NCI-H748 (cell line): ENCODE results near the gene DMBX1.

Experiments
- DNase-seq: peaks from one replicate; lab custom pipeline; 2025; ENCODE audit not compliant: unreplicated experiment; lab: John Stamatoyannopoulos, UW

DMBX1 gene

DNA sequence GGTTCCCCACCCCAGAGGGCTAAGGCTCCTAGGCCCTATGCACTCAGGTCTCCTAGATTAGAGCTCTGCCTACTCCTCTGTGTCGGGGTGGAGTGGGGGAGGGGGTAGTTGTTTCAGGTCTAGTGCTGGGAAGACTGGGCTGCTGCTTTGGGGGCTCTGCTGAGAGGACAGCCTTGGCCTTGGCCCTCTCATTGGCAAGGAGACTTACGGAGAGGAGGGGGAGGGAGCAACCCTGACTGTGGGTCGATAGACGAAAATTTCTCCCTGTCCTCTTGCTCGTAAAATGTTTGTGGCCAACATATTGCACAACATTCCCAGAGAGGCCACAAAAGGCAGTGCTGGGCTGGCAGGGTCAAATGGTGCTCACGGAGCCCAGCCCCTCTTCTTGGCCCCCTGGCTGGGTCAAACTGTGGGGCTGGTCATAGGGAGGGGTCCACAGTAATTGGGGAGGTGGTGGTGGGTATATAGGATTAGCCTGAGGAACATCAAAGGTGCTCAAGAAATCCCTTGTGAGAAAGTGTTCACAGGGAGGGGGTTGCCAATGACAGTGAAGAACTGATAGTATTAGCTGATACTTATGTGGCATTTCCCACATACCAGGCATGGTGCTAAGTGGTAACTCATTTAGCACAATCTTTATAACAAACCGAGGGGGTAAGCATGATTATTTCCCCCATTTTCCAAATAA, 8.5 kb upstream of the DMBX1 start:
- DNase-seq = no peak

DNA sequence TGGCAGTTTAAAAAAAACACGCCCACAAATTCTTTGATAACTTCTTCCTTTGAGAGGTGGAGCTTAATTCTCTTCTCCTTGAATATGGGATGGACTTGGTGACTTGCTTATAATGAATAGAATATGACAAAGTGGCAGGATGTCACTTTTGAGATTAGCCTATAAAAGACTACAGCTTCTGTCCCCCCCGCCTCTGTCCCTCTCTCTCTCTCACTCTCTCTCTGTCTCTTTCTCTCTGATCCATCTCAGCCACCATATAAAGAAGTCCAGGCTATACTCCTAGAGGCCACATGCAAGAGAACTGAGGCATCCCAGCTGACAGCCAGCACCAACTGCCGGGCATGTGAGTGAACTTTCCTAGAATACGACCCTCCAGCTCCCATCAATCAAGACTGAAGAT, 7.7 kb upstream of the DMBX1 start:
- DNase-seq = no peak

- DNase-seq = no peak
Observed at GRCh38 chr1:46483589-46483988, 6.0 kb upstream of the DMBX1 start.

DNA sequence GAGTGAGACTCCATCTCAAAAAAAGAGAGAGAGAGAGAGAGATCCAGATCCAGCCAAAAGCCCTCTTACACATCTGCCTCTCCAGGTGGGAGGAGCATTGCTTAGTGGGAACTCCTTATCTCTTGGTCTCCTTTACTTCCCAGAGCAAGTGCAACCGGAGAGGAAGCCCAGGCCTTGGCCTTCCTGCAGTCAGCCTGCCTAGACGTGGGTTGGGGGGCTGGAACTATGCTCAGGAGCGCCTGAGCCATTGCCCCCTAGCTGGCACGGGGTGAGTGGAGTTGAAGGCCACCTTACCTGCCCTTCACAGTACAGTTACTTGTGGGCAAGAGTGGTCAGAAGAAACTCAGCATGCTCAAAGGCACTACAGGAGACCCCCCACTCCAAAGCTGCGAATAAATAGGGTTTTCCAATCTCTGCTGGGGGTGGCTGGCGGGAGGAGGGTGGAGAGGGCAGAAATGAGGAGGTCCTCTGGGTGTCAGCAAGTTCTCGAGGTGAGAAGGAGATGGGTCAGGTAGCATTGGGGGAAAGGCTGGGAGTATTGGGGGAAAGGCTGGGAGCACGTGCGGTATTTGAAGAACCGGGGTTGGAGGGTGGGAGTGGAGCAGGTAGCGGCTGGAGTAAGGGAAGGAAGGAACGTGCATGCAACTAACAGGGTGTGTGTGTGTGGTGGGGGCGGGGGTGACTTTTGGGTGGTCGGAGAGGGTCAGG, 4.7 kb upstream of the DMBX1 start:
- DNase-seq = no peak

GRCh38 chr1:46485564-46486431, 3.8 kb upstream of the DMBX1 start:
- no peak for DNase-seq

DNA sequence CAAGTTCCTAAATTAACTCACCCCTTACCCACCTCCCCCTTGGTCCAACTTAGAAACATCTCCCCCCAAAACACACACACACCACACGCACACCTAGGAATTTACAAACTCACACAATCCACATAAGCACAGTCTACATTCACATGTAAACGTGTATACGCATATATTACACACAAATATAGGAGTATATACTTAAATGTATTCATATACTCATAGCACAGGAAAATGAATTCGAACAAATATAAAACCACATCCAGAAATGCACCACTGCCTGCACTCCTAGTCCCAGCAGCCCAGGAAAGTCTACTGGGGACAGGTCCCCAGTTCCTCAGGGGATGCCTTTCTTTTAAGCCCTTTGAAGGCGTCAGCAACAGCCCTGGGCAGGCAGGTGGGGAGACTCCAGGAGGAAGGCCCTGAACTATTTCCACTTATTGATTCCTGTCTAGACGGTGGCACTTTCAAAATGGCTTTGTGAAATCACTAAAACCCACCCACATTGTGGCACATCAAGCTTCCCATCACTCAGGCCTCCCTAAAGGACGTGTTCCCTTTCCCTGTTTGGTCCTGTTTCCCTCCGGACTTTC, 3.1 kb upstream of the DMBX1 start:
- DNase-seq = no peak

GRCh38 chr1:46487818-46488218, 1.8 kb upstream of the DMBX1 start:
- DNase-seq = peak; percentile 19

GRCh38 chr1:46488343-46489168, 1.1 kb upstream of the DMBX1 start:
- DNase-seq = no peak

GRCh38 chr1:46489169-46489637, 433 bp upstream of the DMBX1 start:
- peak; percentile 62 for DNase-seq

- peak; percentile 14 for DNase-seq
Observed at GRCh38 chr1:46490406-46490655, 695 bp downstream of the DMBX1 start.

DNA sequence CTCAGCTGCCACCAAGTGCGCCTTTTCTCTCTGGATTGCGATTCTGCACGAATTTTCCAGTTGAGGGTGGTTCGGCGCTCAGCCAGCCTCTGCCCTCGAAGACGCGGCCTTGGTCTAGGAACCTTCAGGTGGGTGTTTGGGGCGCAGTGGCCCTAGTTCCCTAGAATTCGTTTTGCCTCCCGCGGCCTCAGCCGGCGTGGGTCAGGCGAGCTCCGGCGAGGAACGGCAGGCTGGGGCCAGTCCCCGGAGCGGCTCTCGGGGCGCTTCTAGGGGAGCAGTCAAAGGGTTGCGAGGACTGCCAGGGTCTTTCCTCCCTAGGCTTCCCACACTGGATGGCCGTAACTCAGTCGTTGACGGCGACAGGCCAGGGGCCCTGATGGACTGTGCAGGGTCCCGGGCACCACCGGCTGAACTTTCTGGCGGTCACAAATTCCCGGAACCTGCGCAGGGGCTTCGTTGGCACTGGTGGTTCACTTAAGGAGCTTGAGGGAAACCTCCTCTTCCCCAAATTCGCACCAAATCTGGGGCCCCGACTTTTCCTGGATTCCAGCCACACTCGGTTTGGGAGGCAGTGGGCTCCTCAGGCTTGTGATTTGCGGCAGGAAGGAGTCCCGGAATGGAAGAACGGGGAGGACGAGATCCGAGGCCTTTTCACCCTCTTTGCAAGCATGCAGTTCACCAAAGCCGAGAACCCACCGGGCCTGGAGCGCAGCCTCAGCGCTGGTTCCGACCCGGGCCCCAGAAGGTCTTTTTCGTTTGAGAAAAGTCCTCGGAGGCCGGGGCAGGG, 1.2 kb downstream of the DMBX1 start:
- no peak for DNase-seq

DNA sequence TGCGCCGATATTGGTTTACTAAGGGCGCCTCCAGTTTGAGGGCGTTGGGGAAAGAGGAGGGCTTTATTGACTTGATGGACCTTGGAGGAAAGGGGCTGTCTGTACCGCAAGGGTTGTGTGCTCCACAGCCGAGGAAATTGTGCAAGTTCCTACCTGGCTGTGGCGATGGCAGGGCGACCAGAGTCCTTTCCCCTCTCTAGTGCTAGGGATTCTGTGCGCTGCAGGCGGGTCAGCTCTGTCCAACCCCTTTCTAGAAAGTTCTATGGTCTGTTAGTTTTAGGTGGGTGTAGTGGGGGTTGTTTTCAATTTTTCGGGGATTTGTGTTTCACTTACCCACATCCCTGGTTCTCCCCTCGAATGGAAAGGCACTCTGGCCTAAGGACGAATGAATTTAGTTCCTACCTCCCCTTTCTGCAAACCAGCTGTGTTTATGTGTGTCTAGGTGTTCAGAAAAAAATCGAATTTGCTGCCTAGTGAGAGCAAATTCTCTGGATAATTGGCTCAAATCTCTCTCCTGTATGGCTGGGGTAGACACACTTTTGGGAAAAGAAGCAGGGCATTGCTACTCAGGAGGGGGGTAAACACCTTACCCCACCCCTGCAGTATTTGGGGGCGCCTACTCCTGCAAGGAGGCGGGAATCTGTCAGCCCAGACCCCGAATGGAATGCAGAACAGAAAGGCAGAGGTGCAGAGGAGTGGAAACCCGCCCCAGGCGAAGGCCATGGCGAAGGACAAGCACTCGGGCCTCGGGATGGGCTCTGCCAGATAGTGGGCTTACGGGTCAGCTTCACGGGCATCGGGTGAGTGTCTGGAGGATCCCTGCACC, 2.0 kb downstream of the DMBX1 start:
- no peak for DNase-seq

DNA sequence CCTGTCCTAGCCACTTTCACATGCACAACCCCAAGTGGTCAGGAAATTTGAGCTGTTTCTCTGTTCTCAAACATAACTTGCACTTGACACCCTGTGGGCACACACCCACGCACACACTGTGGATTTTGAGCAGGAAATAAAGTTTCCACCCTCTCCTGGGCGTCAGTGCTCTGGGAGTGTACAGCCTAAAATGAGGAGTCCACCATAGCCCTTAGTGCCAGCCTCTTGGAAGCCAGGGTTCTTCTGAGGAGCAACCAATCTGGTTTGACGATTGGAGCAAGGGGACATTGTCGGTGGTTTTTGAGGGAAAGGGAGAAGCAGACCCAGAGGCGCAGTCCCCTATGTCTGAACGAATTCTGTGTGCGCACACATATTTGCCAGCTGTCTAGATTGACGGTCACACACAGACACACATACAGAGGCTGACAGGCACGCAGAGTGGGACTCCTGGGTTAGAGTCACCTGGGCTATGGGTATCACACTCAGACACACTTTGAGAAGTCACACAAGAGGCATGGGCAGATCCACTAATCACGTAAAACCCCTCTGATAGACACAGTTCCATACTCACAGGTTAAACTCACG, 2.7 kb downstream of the DMBX1 start:
- DNase-seq = no peak

DNA sequence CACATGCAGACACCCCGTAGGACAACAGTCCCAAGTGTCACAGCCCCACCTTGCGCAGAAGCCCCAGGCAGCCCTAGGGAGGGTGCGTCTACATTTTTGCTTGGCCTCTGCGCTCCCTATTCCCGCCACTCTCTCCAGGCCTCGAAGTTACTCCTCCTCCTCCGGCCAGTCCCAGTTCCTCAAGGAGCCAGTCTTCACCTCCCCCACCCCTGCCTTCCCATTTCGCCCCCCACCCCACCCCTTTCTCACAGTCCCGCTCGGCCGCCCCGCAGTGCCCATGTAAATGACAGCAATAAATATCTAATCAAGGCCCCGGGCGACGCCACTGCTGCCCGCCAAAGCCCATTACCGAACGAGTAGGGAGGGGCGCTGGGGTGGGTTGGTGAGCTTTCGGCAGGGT, 3.2 kb downstream of the DMBX1 start:
- DNase-seq = no peak

- DNase-seq = no peak
Observed at GRCh38 chr1:46493316-46494032, 3.8 kb downstream of the DMBX1 start.

DNA sequence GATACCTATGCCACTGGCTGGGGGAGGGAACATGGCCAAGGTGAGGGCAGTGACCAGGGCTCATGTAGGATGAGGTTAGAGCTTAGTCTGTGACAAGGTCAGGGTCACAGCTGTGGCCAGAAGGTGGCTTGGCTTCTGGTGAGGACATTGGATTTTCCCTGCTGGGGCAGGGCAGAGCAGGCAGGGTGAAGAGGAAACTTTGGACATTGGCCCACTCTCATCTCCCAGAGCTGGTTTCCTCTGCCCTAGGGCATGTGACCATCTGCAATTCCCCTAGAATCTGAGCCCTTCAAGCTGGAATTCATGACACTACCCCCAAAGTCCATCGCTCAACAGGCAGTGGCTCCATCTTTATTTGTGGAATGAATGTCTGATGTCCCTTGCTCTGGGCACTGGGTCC, 5.3 kb downstream of the DMBX1 start:
- DNase-seq = no peak

- no peak for DNase-seq
Observed at GRCh38 chr1:46495778-46496177, 6.1 kb downstream of the DMBX1 start.

GRCh38 chr1:46496505-46496904, 6.9 kb downstream of the DMBX1 start:
- DNase-seq = no peak
